Breast epithelium (tissue), 4 donors: ENCODE measurements around the gene SMCO2. TPM values are rescaled to one million over a fixed set of nuclear protein-coding genes. Genes with fewer than 3 reads are reported as not detected.

Experiments used
- DNase-seq, 2 donors: peaks; one replicate each; pipeline ENCODE4 v3.0.0-alpha.2; 2019; ENCODE audit warnings: low spot score in 2 of 2
- H3K27ac ChIP-seq, 2 donors: fragments of 200-600 bp; sonication (generic) in 1 of 2; one replicate each; pipeline ENCODE4 v1.5.1; 2016 to 2019; ENCODE audit warnings: mild to moderate bottlenecking in 1 of 2
- H3K27me3 ChIP-seq, 2 donors: fragments of 200-600 bp; sonication (generic) in 1 of 2; one replicate each; pipeline versions ENCODE4 v1.5.1 to v1.6.0; 2017 to 2019; ENCODE audit warnings: control low read depth in 1 of 2, mild to moderate bottlenecking in 1 of 2
- H3K36me3 ChIP-seq: fragments of 200-600 bp; one replicate; pipeline ENCODE4 v1.5.1; 2019
- H3K4me1 ChIP-seq, 2 donors: fragments of 200-600 bp; sonication (generic); one replicate each; pipeline ENCODE4 v1.5.1; 2016 to 2019; ENCODE audit warnings: control low read depth in 1 of 2
- H3K4me3 ChIP-seq, 3 donors: fragments of 200-600 bp; sonication (generic); 1 replicate in 2 of 3; 2 replicates in 1 of 3; pipeline ENCODE4 v1.5.1; 2016 to 2019; ENCODE audit warnings: mild to moderate bottlenecking in 3 of 3, moderate library complexity in 2 of 3
- H3K9me3 ChIP-seq, 2 donors: fragments of 200-600 bp; sonication (generic) in 1 of 2; one replicate each; pipeline ENCODE4 v1.5.1; 2016 to 2019; ENCODE audit warnings: control low read depth in 1 of 2
- CTCF ChIP-seq, 3 donors: fragments of 450-650 bp; IDR thresholded peaks; one replicate each; pipeline ENCODE4 v1.5.1; 2016 to 2017; ENCODE audit warnings: antibody characterized with exemption in 3 of 3, mild to moderate bottlenecking in 3 of 3, moderate library complexity in 3 of 3
- POLR2A ChIP-seq: fragments of 450-650 bp; IDR thresholded peaks from one replicate; pipeline ENCODE4 v1.6.1; 2016; ENCODE audit warnings: antibody characterized with exemption, mild to moderate bottlenecking, moderate library complexity
- POLR2AphosphoS5 ChIP-seq, 3 donors: sonication (generic); formaldehyde crosslinking; IDR thresholded peaks; one replicate each; pipeline ENCODE4 v1.6.1; 2017; ENCODE audit warnings: antibody characterized with exemption in 3 of 3
- intact Hi-C: fragments of 100-400 bp; cut with DNase I; formaldehyde crosslinking; loops from one replicate; pipeline ENCODE4 v1.15.1; 2023; ENCODE audit warnings: low total_unique reads
- total RNA-seq, 3 donors: library from RNA; depleted of rRNA; stranded (reverse); fragments of >200 nt; gene quantifications; one replicate each; pipeline ENCODE4 v1.1.0, GENCODE V29; 2016

The SMCO2 gene
- total RNA-seq, 3 donors from 2014 or later: not detected

- Histone ChIP-seq H3K9me3 (no peaks in the 10 kb centered on the region), H3K27me3 (no peaks in the 10 kb centered on the region), H3K4me1 (no peaks in the 10 kb centered on the region), H3K4me3 (no peak overlapping the region), H3K36me3 (no peaks in the 10 kb centered on the region), H3K27ac (no peak overlapping the region)
- intact Hi-C loops: no loop called here
- DNase-seq: no peak
- TF ChIP-seq CTCF (IDR thresholded peaks at IDR 0.05) (no peak), POLR2A (no peak)
These were observed 18.1 kb upstream of the SMCO2 start for GRCh38 chr12:27428466-27428865.

DNA sequence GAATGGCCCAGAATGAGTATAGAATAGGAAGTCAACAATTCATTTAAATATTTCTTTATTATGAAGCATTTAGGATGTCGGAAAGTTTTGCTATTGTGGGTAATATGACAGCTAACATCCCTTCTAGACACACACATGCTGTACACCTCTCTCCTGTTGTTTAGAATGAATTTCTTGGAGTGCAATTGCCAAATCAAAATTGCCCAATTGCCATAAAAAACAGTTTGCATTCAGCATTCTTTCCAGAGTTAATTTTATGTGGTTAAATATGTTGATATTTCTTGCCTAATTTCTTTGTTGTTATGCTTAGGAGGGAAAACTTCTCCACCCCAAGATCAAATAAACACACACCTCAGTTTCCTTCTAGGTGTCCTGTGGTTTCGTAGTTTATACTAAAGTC, 16.9 kb upstream of the SMCO2 start:
- Histone ChIP-seq H3K4me1 (no peaks in the 10 kb centered on the region), H3K36me3 (no peaks in the 10 kb centered on the region), H3K4me3 (no peak overlapping the region), H3K27me3 (no peaks in the 10 kb centered on the region), H3K27ac (no peak overlapping the region), H3K9me3 (no peaks in the 10 kb centered on the region)
- TF ChIP-seq CTCF (IDR thresholded peaks at IDR 0.05): no peak
- TF ChIP-seq POLR2A: no peak
- no peak for TF ChIP-seq POLR2AphosphoS5 (IDR thresholded peaks at IDR 0.05)
- DNase-seq: no peak
- intact Hi-C loops: no loop called here

GRCh38 chr12:27431185-27431584, 15.4 kb upstream of the SMCO2 start:
- intact Hi-C loops: no loop called here
- TF ChIP-seq CTCF (IDR thresholded peaks at IDR 0.05) (no peak), POLR2AphosphoS5 (IDR thresholded peaks at IDR 0.05) (no peak), POLR2A (no peak)
- Histone ChIP-seq H3K9me3 (no peaks in the 10 kb centered on the region), H3K36me3 (no peaks in the 10 kb centered on the region), H3K4me1 (no peaks in the 10 kb centered on the region), H3K4me3 (no peak overlapping the region), H3K27me3 (no peaks in the 10 kb centered on the region), H3K27ac (no peak overlapping the region)
- no peak for DNase-seq

DNA sequence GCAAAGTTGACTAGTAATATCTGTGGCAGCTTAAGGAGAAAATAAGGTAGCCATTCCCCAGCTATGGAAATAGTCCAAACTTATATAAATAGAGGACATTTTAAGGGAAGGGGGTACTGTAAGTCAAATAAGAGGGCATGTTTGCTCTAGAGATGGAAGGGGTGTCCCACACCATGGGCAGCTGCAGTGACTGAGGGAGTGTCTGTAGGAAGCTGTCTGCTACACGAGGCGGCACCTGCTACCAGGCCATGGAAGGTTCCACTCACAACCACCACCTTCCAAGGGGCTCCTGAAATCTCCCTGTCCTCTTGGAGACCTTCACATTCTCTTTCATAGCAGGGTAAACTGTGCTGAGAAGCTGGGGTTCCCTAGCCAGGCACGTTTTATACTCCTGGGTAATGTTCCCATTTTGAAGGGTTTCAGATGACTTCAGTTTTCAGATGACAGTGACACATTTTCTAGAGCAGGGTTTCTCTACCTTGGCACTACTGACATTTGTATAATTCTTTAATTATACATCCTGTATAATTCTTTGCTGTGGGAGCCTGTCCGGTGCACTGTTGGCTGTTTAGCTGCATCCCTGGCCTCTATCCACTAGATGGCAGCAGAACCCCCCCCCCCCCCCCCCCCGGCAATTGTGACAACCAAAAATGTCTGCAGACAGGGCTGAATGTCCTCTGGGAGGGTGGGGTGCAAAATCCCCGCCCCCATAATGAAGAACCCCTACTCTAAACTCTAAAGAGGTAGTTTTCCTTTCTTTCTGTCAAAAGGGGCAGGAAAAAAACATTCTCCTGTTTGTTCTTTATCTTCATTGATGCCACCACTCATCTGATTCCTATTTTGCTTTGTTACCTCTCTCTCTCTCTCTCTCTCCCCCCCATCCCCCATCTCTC, 11.6 kb upstream of the SMCO2 start:
- DNase-seq: no peak
- no peaks in the 10 kb centered on the region for H3K9me3 ChIP-seq
- intact Hi-C loops: no loop called here
- no peaks in the 10 kb centered on the region for H3K36me3 ChIP-seq
- H3K4me1 ChIP-seq: no peaks in the 10 kb centered on the region
- no peak overlapping the region for H3K27ac ChIP-seq
- H3K4me3 ChIP-seq: no peak overlapping the region
- TF ChIP-seq CTCF (IDR thresholded peaks at IDR 0.05) (peak in 2 of 3 donors; percentile 19 to 34), POLR2AphosphoS5 (IDR thresholded peaks at IDR 0.05) (no peak)
- no peaks in the 10 kb centered on the region for H3K27me3 ChIP-seq

GRCh38 chr12:27436029-27436428, 10.5 kb upstream of the SMCO2 start:
- no peaks in the 10 kb centered on the region for H3K36me3 ChIP-seq
- TF ChIP-seq POLR2A (no peak), POLR2AphosphoS5 (IDR thresholded peaks at IDR 0.05) (no peak), CTCF (IDR thresholded peaks at IDR 0.05) (no peak)
- intact Hi-C loops: no loop called here
- H3K4me1 ChIP-seq: no peaks in the 10 kb centered on the region
- no peak for DNase-seq
- H3K4me3 ChIP-seq: no peak overlapping the region
- no peak overlapping the region for H3K27ac ChIP-seq
- no peaks in the 10 kb centered on the region for H3K27me3 ChIP-seq
- H3K9me3 ChIP-seq: no peaks in the 10 kb centered on the region
